Lung (tissue), 12 donors: ENCODE measurements around the gene PRR14L. TPM values are rescaled to one million over a fixed set of nuclear protein-coding genes. Genes with fewer than 3 reads are reported as not detected.
A peak's percentile ranks its signal among the peaks of the same experiment; 100 is the strongest.
"Not testable (repeated sequence)": the region's sequence is repeated elsewhere in the genome, so short reads cannot be mapped to it uniquely, and the experiment has no call there.

ENCODE experiments used
- ATAC-seq: fragments of 200-7000 bp; cut with Tn5 transposase; one replicate; pipeline ENCODE4 v1.9.1; 2020; ENCODE audit warnings: moderate number of reproducible peaks; ENCODE audit not compliant: insufficient read depth, low FRiP score
- DNase-seq, 3 donors: peaks; one replicate each; pipeline ENCODE4 v3.0.0-alpha.2; 2013 to 2017
- H3K27ac ChIP-seq, 2 donors: one replicate each; pipeline ENCODE4 v1.5.1; 2013; ENCODE audit warnings: mild to moderate bottlenecking in 2 of 2, moderate library complexity in 2 of 2, control low read depth in 1 of 2, inconsistent platforms in 1 of 2, low read depth in 1 of 2, low read length in 1 of 2
- H3K27me3 ChIP-seq, 3 donors: one replicate each; pipeline ENCODE4 v1.5.1; 2013; ENCODE audit warnings: low read length in 2 of 3; ENCODE audit not compliant: control insufficient read depth in 3 of 3, insufficient read depth in 3 of 3
- H3K36me3 ChIP-seq, 4 donors: one replicate each; pipeline ENCODE4 v1.5.1; 2013; ENCODE audit warnings: low read length in 4 of 4, mild to moderate bottlenecking in 1 of 4, moderate library complexity in 1 of 4; ENCODE audit not compliant: control insufficient read depth in 4 of 4, insufficient read depth in 4 of 4
- H3K4me1 ChIP-seq, 5 donors: one replicate each; pipeline ENCODE4 v1.5.1; 2013; ENCODE audit warnings: low read length in 5 of 5, mild to moderate bottlenecking in 2 of 5, moderate library complexity in 1 of 5; ENCODE audit not compliant: control insufficient read depth in 5 of 5, insufficient read depth in 5 of 5
- H3K4me3 ChIP-seq: one replicate; pipeline ENCODE4 v1.5.1; 2013; ENCODE audit warnings: mild to moderate bottlenecking, control low read depth, moderate library complexity
- H3K9ac ChIP-seq, 2 donors: one replicate each; pipeline ENCODE4 v1.5.1; 2013; ENCODE audit warnings: low read length in 2 of 2, control low read depth in 1 of 2; ENCODE audit not compliant: insufficient read depth in 1 of 2
- H3K9me3 ChIP-seq, 4 donors: one replicate each; pipeline ENCODE4 v1.5.1; 2013; ENCODE audit warnings: low read length in 3 of 4, mild to moderate bottlenecking in 1 of 4, moderate library complexity in 1 of 4; ENCODE audit not compliant: control insufficient read depth in 4 of 4, insufficient read depth in 3 of 4
- CTCF ChIP-seq: IDR thresholded peaks from 2 replicates; pipeline ENCODE4 v1.5.1; 2012; ENCODE audit warnings: mild to moderate bottlenecking; ENCODE audit errors: control extremely low read depth, extremely low read depth
- WGBS, 2 donors: extraction: QIAGEN DNeasy Blood & Tissue Kit; methylation state at CpG; one replicate each; pipeline ENCODE4 v1.1.7; 2013; 5-methylcytosine and 5-hydroxymethylcytosine counted together
- polyA plus RNA-seq, 2 donors: library from polyadenylated mRNA; stranded (reverse); fragments of 200-250 nt; gene quantifications; one replicate each; pipeline ENCODE4 v1.2.1, GENCODE V29; 2013
- total RNA-seq, 2 donors: library from RNA; depleted of rRNA in 1 of 2; stranded (reverse); fragments of >200 nt in 1 of 2; gene quantifications; one replicate each; pipeline ENCODE4 v1.2.1, GENCODE V29; 2014 to 2021
- donor health status: control.
- donor health status: control.
- donor health status: Bipolar disorder and iron deficiency.
- donor health status: healthy.
- donor health status: DM: yes; HTN: yes; CAD: no.

The PRR14L gene
- total and polyA plus RNA-seq, 4 donors = 7.4 to 44.3 (median 23.4) TPM

GRCh38 chr22:31662668-31663037, 87.3 kb downstream of the PRR14L start:
- Histone ChIP-seq H3K4me3 (peak overlapping the region; percentile 61), H3K27me3 (no peaks in the 10 kb centered on the region), H3K36me3 (peaks cover 0 to 3% (median under 1%) of the 10 kb centered on the region in 4 donors), H3K9ac (no peak overlapping the region), H3K9me3 (no peaks in the 10 kb centered on the region), H3K27ac (peak overlapping the region; percentile 46 to 71), H3K4me1 (peaks cover 0 to 9% (median 8%) of the 10 kb centered on the region in 5 donors)
- WGBS, 2 donors = 60 to 63% methylated on average over 8 of the region's 8 CpGs
- no peak for TF ChIP-seq CTCF
- DNase-seq (no peak), ATAC-seq (no peak)

GRCh38 chr22:31661851-31662667, 87.9 kb downstream of the PRR14L start, which contains the start of gene PISD:
TSS of gene PISD (minus strand) at chr22:31662215. CDS start at chr22:31662208, 7 bp downstream.
- WGBS, 2 donors = 2% methylated on average over 52 of the region's 52 CpGs
- H3K9me3 ChIP-seq = no peaks in the 10 kb centered on the region
- peak within 1 kb of the TSS; percentile 61 for H3K4me3 ChIP-seq
- peak within 1 kb of the TSS; percentile 46 to 71 for H3K27ac ChIP-seq
- peak; percentile 96 for ATAC-seq
- no peak for TF ChIP-seq CTCF
- DNase-seq = peak; percentile 95 to 96 (median 96)
- H3K4me1 ChIP-seq = peaks cover 0 to 9% (median 8%) of the 10 kb centered on the region in 5 donors
- peak within 1 kb of the TSS; percentile 86 to 88 for H3K9ac ChIP-seq
- H3K27me3 ChIP-seq = no peaks in the 10 kb centered on the region
- peaks cover 0 to 3% (median under 1%) of the 10 kb centered on the region in 4 donors for H3K36me3 ChIP-seq

DNA sequence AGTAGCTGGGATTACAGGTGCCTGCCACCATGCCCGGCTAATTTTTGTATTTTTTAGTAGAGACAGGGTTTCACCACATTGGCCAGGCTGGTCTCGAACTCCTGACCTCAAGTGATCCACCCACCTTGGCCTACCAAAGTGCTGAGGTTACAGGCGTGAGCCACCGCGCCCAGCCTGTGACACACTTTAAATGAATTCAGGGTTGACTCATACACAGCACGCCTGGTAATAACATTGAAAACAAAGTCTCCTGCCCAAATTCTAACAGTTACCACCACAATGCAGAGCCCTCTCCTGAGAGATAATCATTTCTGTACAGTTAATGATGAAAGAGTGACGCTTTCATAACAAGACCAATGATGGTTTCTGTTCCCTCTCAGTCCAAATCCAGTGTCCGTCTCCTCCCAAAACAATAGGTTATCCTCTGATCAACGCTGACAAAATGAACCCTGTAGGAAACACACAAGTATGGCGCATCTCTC, 89.0 kb downstream of the PRR14L start:
- H3K4me1 ChIP-seq, H3K9me3 ChIP-seq, H3K36me3 ChIP-seq, ATAC-seq, DNase-seq, H3K27ac ChIP-seq, H3K4me3 ChIP-seq, H3K27me3 ChIP-seq: not testable (repeated sequence)
- WGBS, 2 donors = 48 to 72% methylated on average over 10 of the region's 10 CpGs
- H3K9ac ChIP-seq = peak overlapping the region; percentile 86 to 88

DNA sequence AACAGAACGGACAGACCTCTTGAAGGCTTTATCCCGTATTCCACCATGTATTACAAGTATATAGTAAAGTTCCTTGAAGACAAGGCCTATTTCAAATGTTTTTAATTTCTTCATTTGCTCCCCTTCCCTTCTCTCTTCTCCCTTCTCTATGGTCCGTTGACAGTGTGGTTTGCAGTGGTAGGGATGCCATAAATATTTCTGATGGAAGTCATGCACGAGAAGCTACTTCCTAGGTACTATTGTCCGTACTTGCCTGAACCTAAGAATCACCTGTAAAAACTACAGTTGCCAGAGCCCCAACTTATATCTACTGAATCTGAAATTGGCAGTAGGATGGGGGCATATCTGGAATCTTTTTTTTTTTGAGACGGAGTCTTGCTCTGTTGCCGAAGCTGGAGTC, 90.7 kb downstream of the PRR14L start:
- Histone ChIP-seq H3K9ac (no peak overlapping the region), H3K4me1 (peaks cover 0 to 11% (median 8%) of the 10 kb centered on the region in 5 donors), H3K36me3 (peaks cover 0 to 3% (median under 1%) of the 10 kb centered on the region in 4 donors), H3K9me3 (no peaks in the 10 kb centered on the region), H3K27me3 (no peaks in the 10 kb centered on the region), H3K27ac (no peak overlapping the region), H3K4me3 (no peak overlapping the region)
- TF ChIP-seq CTCF = no peak
- WGBS, 2 donors = 87 to 90% methylated on average over 7 of the region's 7 CpGs
- DNase-seq (no peak), ATAC-seq (no peak)
